ENCODE results near the gene ETFB. TPM values are rescaled to one million over a fixed set of nuclear protein-coding genes. Genes with fewer than 3 reads are reported as not detected.

ETFB gene
- total RNA-seq, 1 experiment from 2014 or later: 140 TPM

DNA sequence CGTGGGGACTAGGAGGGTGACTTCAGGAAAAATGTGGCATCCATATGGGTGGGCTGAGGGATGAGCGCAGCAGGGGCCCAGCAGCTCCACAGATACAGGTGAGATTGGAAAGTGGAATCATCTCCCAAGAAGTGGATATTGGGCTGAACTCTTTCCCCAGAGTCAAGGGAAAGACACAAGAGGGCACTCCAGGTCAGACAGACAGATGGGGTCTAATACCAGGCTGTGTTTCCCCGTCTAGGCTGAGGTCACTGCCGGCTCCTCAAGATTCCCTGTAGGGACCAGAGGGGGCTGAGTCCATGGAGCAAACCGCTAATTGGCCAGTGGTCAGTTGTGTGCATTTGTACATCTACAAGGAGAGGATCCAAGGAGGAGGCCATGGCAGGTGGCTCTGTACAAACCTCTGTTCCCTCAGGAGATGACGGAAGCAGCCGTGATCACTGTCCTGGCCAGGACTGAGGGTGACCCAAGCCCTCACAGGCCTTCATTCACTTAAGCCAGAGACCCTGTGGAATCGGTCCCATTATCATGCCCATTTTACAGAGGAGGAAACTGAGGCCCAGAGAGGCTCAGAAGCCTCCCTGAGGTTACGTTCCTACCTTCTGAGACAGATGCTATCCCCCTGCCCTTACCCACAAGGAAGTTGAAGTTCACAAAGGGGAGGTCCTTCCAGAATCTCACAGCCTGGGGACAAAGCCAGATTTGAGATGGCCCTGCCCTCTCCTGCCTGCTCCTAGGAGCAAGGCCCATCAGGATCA, 69.7 kb downstream of the ETFB start:
- ATAC-seq: 0 out of 2 replicates have a peak, but pooled peaks have one; percentile 49
- no peaks in the 10 kb centered on the region for H3K36me3 ChIP-seq (ENCODE audit: control insufficient read depth in 1 of 2, insufficient read depth in 2 of 2, low read length in 2 of 2)
- intact Hi-C loops (cut with micrococcal nuclease): no loop called here
- H3K27me3 ChIP-seq (ENCODE audit: insufficient read depth, low read length): no peaks in the 10 kb centered on the region
- H3K27ac ChIP-seq (ENCODE audit: low read depth, low read length): no peak overlapping the region
- CTCF ChIA-PET: interaction anchor here (1.3 kb wide), 1 partner anchor 360 kb away, joined by 4 read pairs; no protein-coding TSS in a partner anchor
- H3K4me2 ChIP-seq (ENCODE audit: low read length): no peak overlapping the region
- H2AFZ ChIP-seq (ENCODE audit: low read depth, low read length, poor library complexity, severe bottlenecking): no peak overlapping the region
- H3K9ac ChIP-seq (ENCODE audit: low read length): no peak overlapping the region
- TF ChIP-seq, protein P1, sequence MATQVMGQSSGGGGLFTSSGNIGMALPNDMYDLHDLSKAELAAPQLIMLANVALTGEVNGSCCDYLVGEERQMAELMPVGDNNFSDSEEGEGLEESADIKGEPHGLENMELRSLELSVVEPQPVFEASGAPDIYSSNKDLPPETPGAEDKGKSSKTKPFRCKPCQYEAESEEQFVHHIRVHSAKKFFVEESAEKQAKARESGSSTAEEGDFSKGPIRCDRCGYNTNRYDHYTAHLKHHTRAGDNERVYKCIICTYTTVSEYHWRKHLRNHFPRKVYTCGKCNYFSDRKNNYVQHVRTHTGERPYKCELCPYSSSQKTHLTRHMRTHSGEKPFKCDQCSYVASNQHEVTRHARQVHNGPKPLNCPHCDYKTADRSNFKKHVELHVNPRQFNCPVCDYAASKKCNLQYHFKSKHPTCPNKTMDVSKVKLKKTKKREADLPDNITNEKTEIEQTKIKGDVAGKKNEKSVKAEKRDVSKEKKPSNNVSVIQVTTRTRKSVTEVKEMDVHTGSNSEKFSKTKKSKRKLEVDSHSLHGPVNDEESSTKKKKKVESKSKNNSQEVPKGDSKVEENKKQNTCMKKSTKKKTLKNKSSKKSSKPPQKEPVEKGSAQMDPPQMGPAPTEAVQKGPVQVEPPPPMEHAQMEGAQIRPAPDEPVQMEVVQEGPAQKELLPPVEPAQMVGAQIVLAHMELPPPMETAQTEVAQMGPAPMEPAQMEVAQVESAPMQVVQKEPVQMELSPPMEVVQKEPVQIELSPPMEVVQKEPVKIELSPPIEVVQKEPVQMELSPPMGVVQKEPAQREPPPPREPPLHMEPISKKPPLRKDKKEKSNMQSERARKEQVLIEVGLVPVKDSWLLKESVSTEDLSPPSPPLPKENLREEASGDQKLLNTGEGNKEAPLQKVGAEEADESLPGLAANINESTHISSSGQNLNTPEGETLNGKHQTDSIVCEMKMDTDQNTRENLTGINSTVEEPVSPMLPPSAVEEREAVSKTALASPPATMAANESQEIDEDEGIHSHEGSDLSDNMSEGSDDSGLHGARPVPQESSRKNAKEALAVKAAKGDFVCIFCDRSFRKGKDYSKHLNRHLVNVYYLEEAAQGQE (IDR thresholded peaks at IDR 0.05; ENCODE audit: low read depth): no peak
- TF ChIP-seq RAD21 (IDR thresholded peaks at IDR 0.05; ENCODE audit: low read depth) (peak; percentile 54), CBX3 (IDR thresholded peaks at IDR 0.05; ENCODE audit: low read depth) (no peak)
- TF ChIP-seq, protein P2, sequence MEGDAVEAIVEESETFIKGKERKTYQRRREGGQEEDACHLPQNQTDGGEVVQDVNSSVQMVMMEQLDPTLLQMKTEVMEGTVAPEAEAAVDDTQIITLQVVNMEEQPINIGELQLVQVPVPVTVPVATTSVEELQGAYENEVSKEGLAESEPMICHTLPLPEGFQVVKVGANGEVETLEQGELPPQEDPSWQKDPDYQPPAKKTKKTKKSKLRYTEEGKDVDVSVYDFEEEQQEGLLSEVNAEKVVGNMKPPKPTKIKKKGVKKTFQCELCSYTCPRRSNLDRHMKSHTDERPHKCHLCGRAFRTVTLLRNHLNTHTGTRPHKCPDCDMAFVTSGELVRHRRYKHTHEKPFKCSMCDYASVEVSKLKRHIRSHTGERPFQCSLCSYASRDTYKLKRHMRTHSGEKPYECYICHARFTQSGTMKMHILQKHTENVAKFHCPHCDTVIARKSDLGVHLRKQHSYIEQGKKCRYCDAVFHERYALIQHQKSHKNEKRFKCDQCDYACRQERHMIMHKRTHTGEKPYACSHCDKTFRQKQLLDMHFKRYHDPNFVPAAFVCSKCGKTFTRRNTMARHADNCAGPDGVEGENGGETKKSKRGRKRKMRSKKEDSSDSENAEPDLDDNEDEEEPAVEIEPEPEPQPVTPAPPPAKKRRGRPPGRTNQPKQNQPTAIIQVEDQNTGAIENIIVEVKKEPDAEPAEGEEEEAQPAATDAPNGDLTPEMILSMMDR (IDR thresholded peaks at IDR 0.05 in 2 of 3, conservative IDR thresholded peaks at IDR 0.05 in 1 of 3; ENCODE audit: borderline replicate concordance in 1 of 3, insufficient read depth in 1 of 3, low read depth in 2 of 3, low read length in 2 of 3): peak in 2 of 3 experiments; percentile 14 to 22; a peak in 2 of 6 replicates
- RAD21 ChIA-PET (ENCODE audit: low non-redundant PET in 1 of 2, low total read pairs in 2 of 2, uncharacterized antibody in 2 of 2, unreplicated experiment in 2 of 2): no interaction called here
- no TSS peak for BruUV-seq (replicated peaks)
- no peaks in the 10 kb centered on the region for H3K9me2 ChIP-seq (ENCODE audit: insufficient read depth)
- POLR2A ChIA-PET: no interaction called here
- H3K4me1 ChIP-seq (ENCODE audit: control insufficient read depth in 1 of 2, insufficient read depth in 2 of 2, low read length in 2 of 2): no peaks in the 10 kb centered on the region
- H3K4me3 ChIP-seq (replicated peaks in 1 of 2; ENCODE audit: low read depth in 1 of 2, low read length in 2 of 2): no peak overlapping the region
- H4K20me1 ChIP-seq (ENCODE audit: insufficient read depth): no peaks in the 10 kb centered on the region
- no peaks in the 10 kb centered on the region for H3K79me2 ChIP-seq (ENCODE audit: insufficient read depth, low read length)
- DNase-seq (ENCODE audit: low read depth, low spot score): no peak
- no peaks in the 10 kb centered on the region for H3K9me3 ChIP-seq (ENCODE audit: control insufficient read depth in 1 of 2, insufficient read depth in 1 of 2, low read depth in 1 of 2, low read length in 2 of 2)

Measured in HCT116 (cell line).